ENCODE measurements around the gene KCNQ1.

- TF ChIP-seq POLR2A (IDR thresholded peaks at IDR 0.05) (no peak), CTCF (IDR thresholded peaks at IDR 0.05) (no peak)
Measured at GRCh38 chr11:2525166-2525861, 80.5 kb downstream of the KCNQ1 start.

Data from lower leg skin (tissue), 3 donors.